ENCODE measurements around the gene CLEC18C.
"Not testable (repeated sequence)": the region's sequence is repeated elsewhere in the genome, so short reads cannot be mapped to it uniquely, and the experiment has no call there.

The CLEC18C gene

GRCh38 chr16:70159355-70160348 is 13.9 kb upstream of the CLEC18C start:
- DNase-seq: no peak

GRCh38 chr16:70160388-70160787 is 13.2 kb upstream of the CLEC18C start:
- no peak for DNase-seq

- DNase-seq: no peak
These were observed 12.8 kb upstream of the CLEC18C start for GRCh38 chr16:70160821-70161220.

GRCh38 chr16:70161350-70161749 is 12.2 kb upstream of the CLEC18C start:
- no peak for DNase-seq

- no peak for DNase-seq
These were observed 11.5 kb upstream of the CLEC18C start for GRCh38 chr16:70162041-70162451.

GRCh38 chr16:70163596-70163995 is 10.0 kb upstream of the CLEC18C start:
- no peak for DNase-seq

GRCh38 chr16:70166688-70167087 is 6.9 kb upstream of the CLEC18C start:
- DNase-seq: not testable (repeated sequence)

- DNase-seq: not testable (repeated sequence)
These were observed 329 bp downstream of the CLEC18C start for GRCh38 chr16:70173916-70174315.

GRCh38 chr16:70174387-70174932 is 873 bp downstream of the CLEC18C start:
- DNase-seq: not testable (repeated sequence)

- not testable (repeated sequence) for DNase-seq
These were observed 14.4 kb downstream of the CLEC18C start for GRCh38 chr16:70187858-70188607.

GRCh38 chr16:70188608-70188915 is 15.0 kb downstream of the CLEC18C start:
- not testable (repeated sequence) for DNase-seq

- DNase-seq: not testable (repeated sequence)
These were observed 17.0 kb downstream of the CLEC18C start for GRCh38 chr16:70190574-70190973.

- DNase-seq: not testable (repeated sequence)
These were observed 23.2 kb downstream of the CLEC18C start for GRCh38 chr16:70196683-70197300.

GRCh38 chr16:70197611-70198010 is 24.0 kb downstream of the CLEC18C start:
- not testable (repeated sequence) for DNase-seq

GRCh38 chr16:70198230-70198629 is 24.6 kb downstream of the CLEC18C start:
- not testable (repeated sequence) for DNase-seq

GRCh38 chr16:70198666-70199065 is 25.1 kb downstream of the CLEC18C start:
- not testable (repeated sequence) for DNase-seq

GRCh38 chr16:70199170-70199569 is 25.6 kb downstream of the CLEC18C start:
- not testable (repeated sequence) for DNase-seq

GRCh38 chr16:70200063-70200462 is 26.5 kb downstream of the CLEC18C start:
- DNase-seq: not testable (repeated sequence)

- DNase-seq: not testable (repeated sequence)
These were observed 29.9 kb downstream of the CLEC18C start for GRCh38 chr16:70203508-70203907.

GRCh38 chr16:70204010-70204409 is 30.4 kb downstream of the CLEC18C start:
- not testable (repeated sequence) for DNase-seq

GRCh38 chr16:70204668-70205405 is 31.2 kb downstream of the CLEC18C start:
- DNase-seq: not testable (repeated sequence)

GRCh38 chr16:70206382-70206781 is 32.8 kb downstream of the CLEC18C start:
- DNase-seq: not testable (repeated sequence)

Measured in activated CD4-positive, alpha-beta T cell treated with anti-CD3 and anti-CD28 coated beads for 1 hour (primary cell).